Measurements from ENCODE around the gene SAP130. TPM values are rescaled to one million over a fixed set of nuclear protein-coding genes. Genes with fewer than 3 reads are reported as not detected.

The SAP130 gene
- total RNA-seq, 1 donor = 15.2 TPM

DNA sequence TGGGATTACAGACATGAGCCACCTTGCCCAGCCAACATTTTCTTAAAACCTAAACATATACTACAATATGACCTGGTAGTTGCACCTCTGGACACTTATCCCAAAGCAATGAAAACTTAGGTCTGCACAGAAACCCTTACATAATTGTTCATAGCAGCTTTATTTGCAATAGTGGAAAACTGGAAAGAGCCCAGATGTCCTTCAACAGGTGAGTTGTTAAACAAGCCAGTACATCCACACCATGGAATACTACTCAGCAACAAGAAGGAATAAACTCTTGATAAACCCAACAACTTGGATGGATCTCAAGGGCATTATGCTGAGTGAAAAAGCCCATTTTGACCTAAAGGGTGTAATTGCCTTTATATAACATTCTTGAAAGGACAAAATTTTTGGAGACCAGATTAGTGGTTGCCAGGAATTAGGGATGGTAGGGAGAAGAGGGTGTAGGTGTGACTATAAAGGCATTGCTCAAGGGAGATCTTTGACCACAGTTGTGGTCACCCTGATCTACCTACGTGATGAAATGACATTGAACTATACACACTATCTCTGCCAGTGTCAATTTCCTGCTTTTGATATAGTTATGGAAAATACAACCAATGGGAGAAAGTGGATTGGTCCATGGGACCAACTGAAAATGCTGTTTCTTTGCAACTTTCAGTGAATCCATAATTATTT, 130.2 kb downstream of the SAP130 start:
- no peak for DNase-seq (ENCODE audit: low read depth)
- TF ChIP-seq, protein P1, sequence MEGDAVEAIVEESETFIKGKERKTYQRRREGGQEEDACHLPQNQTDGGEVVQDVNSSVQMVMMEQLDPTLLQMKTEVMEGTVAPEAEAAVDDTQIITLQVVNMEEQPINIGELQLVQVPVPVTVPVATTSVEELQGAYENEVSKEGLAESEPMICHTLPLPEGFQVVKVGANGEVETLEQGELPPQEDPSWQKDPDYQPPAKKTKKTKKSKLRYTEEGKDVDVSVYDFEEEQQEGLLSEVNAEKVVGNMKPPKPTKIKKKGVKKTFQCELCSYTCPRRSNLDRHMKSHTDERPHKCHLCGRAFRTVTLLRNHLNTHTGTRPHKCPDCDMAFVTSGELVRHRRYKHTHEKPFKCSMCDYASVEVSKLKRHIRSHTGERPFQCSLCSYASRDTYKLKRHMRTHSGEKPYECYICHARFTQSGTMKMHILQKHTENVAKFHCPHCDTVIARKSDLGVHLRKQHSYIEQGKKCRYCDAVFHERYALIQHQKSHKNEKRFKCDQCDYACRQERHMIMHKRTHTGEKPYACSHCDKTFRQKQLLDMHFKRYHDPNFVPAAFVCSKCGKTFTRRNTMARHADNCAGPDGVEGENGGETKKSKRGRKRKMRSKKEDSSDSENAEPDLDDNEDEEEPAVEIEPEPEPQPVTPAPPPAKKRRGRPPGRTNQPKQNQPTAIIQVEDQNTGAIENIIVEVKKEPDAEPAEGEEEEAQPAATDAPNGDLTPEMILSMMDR (IDR thresholded peaks at IDR 0.05; ENCODE audit: insufficient read depth, low read length) = no peak
- H3K4me3 ChIP-seq (ENCODE audit: low read depth, low read length) = no peak overlapping the region

- no peak overlapping the region for H3K4me3 ChIP-seq (ENCODE audit: low read depth, low read length)
- TF ChIP-seq, protein P1 (IDR thresholded peaks at IDR 0.05; ENCODE audit: insufficient read depth, low read length) = no peak
- DNase-seq (ENCODE audit: low read depth) = no peak
These were observed 134.4 kb downstream of the SAP130 start for GRCh38 chr2:127893494-127893893.

DNA sequence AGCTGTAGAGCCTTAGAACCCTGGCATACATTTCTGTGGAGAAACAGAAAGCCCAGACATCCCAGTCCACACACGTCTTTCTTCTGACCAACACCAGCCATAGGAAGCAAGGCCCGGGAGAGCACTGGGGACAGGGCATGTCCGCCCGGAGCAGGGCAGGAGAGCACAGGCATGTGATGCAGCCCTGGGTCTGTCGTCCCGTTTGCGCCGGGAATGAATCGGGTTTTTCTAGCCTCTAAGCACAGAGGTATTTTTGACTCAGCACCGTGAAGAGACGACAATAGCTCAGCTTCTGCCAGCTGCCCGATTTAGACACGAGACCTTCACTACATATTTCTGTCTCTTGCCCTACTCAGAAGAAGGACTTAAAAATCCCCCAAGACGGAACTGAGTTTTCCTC, 134.8 kb downstream of the SAP130 start:
- no peak overlapping the region for H3K4me3 ChIP-seq (ENCODE audit: low read depth, low read length)
- no peak for DNase-seq (ENCODE audit: low read depth)
- TF ChIP-seq, protein P1 (IDR thresholded peaks at IDR 0.05; ENCODE audit: insufficient read depth, low read length) = no peak

DNA sequence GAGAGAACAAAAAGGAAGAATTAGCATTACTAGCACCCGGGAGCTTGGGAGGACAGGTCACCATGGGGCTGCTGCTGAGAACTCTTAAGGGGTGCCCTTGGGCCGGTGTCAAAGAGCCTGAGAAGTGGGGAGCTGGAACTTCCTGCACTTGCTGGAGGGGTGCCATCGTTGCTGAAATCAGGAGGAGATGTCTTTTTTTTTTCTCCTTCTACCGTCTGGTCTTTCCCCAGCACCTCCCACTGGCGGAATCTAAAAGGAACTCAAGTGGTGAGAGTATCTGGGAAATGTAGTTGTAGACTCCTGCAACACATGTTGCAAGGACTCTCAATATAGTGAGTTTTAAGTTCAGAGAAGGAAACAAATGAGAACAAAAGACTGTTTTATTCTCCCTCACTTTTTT, 136.0 kb downstream of the SAP130 start:
- DNase-seq (ENCODE audit: low read depth) = no peak
- H3K4me3 ChIP-seq (ENCODE audit: low read depth, low read length) = no peak overlapping the region
- TF ChIP-seq, protein P1 (IDR thresholded peaks at IDR 0.05; ENCODE audit: insufficient read depth, low read length) = no peak

Small RNAs within 50 kb of the gene (small RNA-seq; reads per million reads assigned to genes)
- gene AC012306.1 (not detected), gene AC108059.3 (not detected), gene RF00019 (not detected)

Other genes starting within 250 kb of the SAP130 start
- gene WDR33, start 216.9 kb downstream of the SAP130 start, total RNA-seq (ENCODE audit: low replicate concordance) = 17.8 and 34.4 TPM in 2 replicates
- 10.9 and 24.7 TPM in 2 replicates for gene POLR2D, start 169.9 kb downstream of the SAP130 start, total RNA-seq (ENCODE audit: low replicate concordance)
- gene AMMECR1L, start 142.1 kb downstream of the SAP130 start, total RNA-seq (ENCODE audit: low replicate concordance) = 7.6 and 12.4 TPM in 2 replicates
- 108 and 120 TPM in 2 replicates for gene UGGT1, start 63.1 kb upstream of the SAP130 start, total RNA-seq (ENCODE audit: low replicate concordance)

Measured in fibroblast of the aortic adventitia (primary cell).